OCI-LY1 (cell line): ENCODE data around the gene UHRF2.
"Not testable (repeated sequence)": the region's sequence is repeated elsewhere in the genome, so short reads cannot be mapped to it uniquely, and the experiment has no call there.

Experiments used
- CTCF ChIP-seq: fragments of 200-600 bp; sonication (generic), shearing (Covaris generic); IDR thresholded peaks from 2 replicates; pipeline ENCODE4 v1.5.1; 2017; ENCODE audit warnings: mild to moderate bottlenecking, antibody characterized with exemption, low read length, moderate library complexity, mixed read lengths
- EZH2 ChIP-seq: fragments of 200-600 bp; sonication (generic), shearing (Covaris generic); IDR thresholded peaks from 2 replicates; pipeline ENCODE4 v1.8.0; 2017; ENCODE audit warnings: borderline replicate concordance, mixed run types, mild to moderate bottlenecking, antibody characterized with exemption, low read length, moderate library complexity, mixed read lengths

- TF ChIP-seq CTCF, EZH2: not testable (repeated sequence)
These were observed 45.7 kb downstream of the UHRF2 start for GRCh38 chr9:6458704-6459103.
